ENCODE measurements around the gene CCT6B.

GRCh38 chr17:34981538-34982241 is 20.4 kb upstream of the CCT6B start:
- TF ChIP-seq CTCF (IDR thresholded peaks at IDR 0.05 in 2 of 3, conservative IDR thresholded peaks at IDR 0.05 in 1 of 3; ENCODE audit: insufficient read depth in 2 of 3, low read depth in 1 of 3, low read length in 3 of 3) (no peak), CHD2 (IDR thresholded peaks at IDR 0.05; ENCODE audit: low read depth, low read length) (no peak), ETS1 (conservative IDR thresholded peaks at IDR 0.05; ENCODE audit: control insufficient read depth, low read depth, low read length) (no peak)
